GM23338 (cell line): ENCODE results near the gene RIMS1. TPM values are rescaled to one million over a fixed set of nuclear protein-coding genes. Genes with fewer than 3 reads are reported as not detected.

Experiments used
- ATAC-seq: fragments of 200-7000 bp; cut with Tn5 transposase; 3 replicates; pipeline ENCODE4 v1.9.1; 2020
- DNase-seq: peaks from one replicate; pipeline ENCODE4 v3.0.0-alpha.2; 2015; ENCODE audit warnings: low spot score
- H2AFZ ChIP-seq: fragments of 200-600 bp; sonication (generic); 2 replicates; pipeline ENCODE4 v1.8.0; 2016; ENCODE audit warnings: antibody characterized with exemption, mild to moderate bottlenecking, moderate library complexity
- H3F3A ChIP-seq: fragments of 200-600 bp; sonication (generic); replicated peaks from 2 replicates; pipeline ENCODE4 v1.8.0; 2017; ENCODE audit warnings: antibody characterized with exemption, mixed run types, low read depth
- H3K27ac ChIP-seq: fragments of 200-600 bp; sonication (generic); 2 replicates; pipeline ENCODE4 v1.6.1; 2016; ENCODE audit warnings: low read depth
- H3K27me3 ChIP-seq: fragments of 200-600 bp; sonication (generic); 2 replicates; pipeline ENCODE4 v1.8.0; 2016; ENCODE audit warnings: mild to moderate bottlenecking, mixed run types, moderate library complexity; ENCODE audit not compliant: insufficient read depth
- H3K36me3 ChIP-seq: fragments of 200-600 bp; sonication (generic); 2 replicates; pipeline ENCODE4 v1.8.0; 2016; ENCODE audit warnings: mild to moderate bottlenecking; ENCODE audit not compliant: insufficient read depth
- H3K4me1 ChIP-seq: fragments of 200-600 bp; sonication (generic); 2 replicates; pipeline ENCODE4 v1.8.0; 2016; ENCODE audit warnings: mild to moderate bottlenecking, moderate library complexity; ENCODE audit not compliant: insufficient read depth
- H3K4me2 ChIP-seq: fragments of 200-600 bp; sonication (generic); 2 replicates; pipeline ENCODE4 v1.7.1; 2017; ENCODE audit warnings: mixed run types
- H3K4me3 ChIP-seq: fragments of 200-600 bp; sonication (generic); 2 replicates; pipeline ENCODE4 v1.6.1; 2016; ENCODE audit warnings: mixed run types
- H3K79me2 ChIP-seq: fragments of 200-600 bp; sonication (generic); replicated peaks from 2 replicates; pipeline ENCODE4 v1.8.0; 2017; ENCODE audit warnings: mild to moderate bottlenecking; ENCODE audit not compliant: insufficient read depth
- H3K9me2 ChIP-seq: fragments of 200-600 bp; sonication (generic); 2 replicates; pipeline ENCODE4 v1.8.0; 2017; ENCODE audit not compliant: insufficient read depth
- H4K20me1 ChIP-seq: fragments of 200-600 bp; sonication (generic); replicated peaks from 2 replicates; pipeline ENCODE4 v1.8.0; 2017; ENCODE audit warnings: mild to moderate bottlenecking; ENCODE audit not compliant: insufficient read depth
- H3K27ac Mint-ChIP-seq: 2 replicates; pipeline ENCODE4 v1.8.0; 2020; ENCODE audit warnings: inconsistent platforms, mild to moderate bottlenecking, moderate library complexity, mixed read lengths
- H3K27me3 Mint-ChIP-seq: 3 replicates; pipeline ENCODE4 v1.8.0; 2022; ENCODE audit warnings: low read depth, mild to moderate bottlenecking, moderate library complexity, mixed read lengths, inconsistent platforms; ENCODE audit not compliant: insufficient read depth, poor library complexity
- H3K36me3 Mint-ChIP-seq: 3 replicates; pipeline ENCODE4 v1.8.0; 2021; ENCODE audit warnings: low read depth, mild to moderate bottlenecking, inconsistent platforms, moderate library complexity, mixed read lengths
- H3K4me1 Mint-ChIP-seq: 3 replicates; pipeline ENCODE4 v1.8.0; 2020; ENCODE audit warnings: mild to moderate bottlenecking, inconsistent platforms, mixed read lengths
- H3K4me3 Mint-ChIP-seq: 3 replicates; pipeline ENCODE4 v1.8.0; 2021; ENCODE audit warnings: moderate library complexity, mild to moderate bottlenecking, inconsistent platforms, mixed read lengths
- H3K9me3 Mint-ChIP-seq: 3 replicates; pipeline ENCODE4 v1.8.0; 2020; ENCODE audit warnings: moderate library complexity, mild to moderate bottlenecking, inconsistent platforms, mixed read lengths
- CREB1 ChIP-seq: fragments of 250-450 bp; sonication (Bioruptor Pico); IDR thresholded peaks from 2 replicates; pipeline ENCODE4 v1.5.0; 2020; ENCODE audit warnings: low read depth, mild to moderate bottlenecking, moderate library complexity
- CTCF ChIP-seq, 2 experiments: fragments of 200-600 bp in 1 of 2; sonication (generic) in 1 of 2; conservative IDR thresholded peaks; 2 replicates each; pipeline versions ENCODE4 v1.5.1 to v1.6.1; 2016 to 2017; ENCODE audit warnings: antibody characterized with exemption in 2 of 2, low read depth in 2 of 2, mild to moderate bottlenecking in 2 of 2, moderate library complexity in 1 of 2
- ETS1 ChIP-seq: IDR thresholded peaks from 2 replicates; pipeline ENCODE4 v1.6.1; 2016; ENCODE audit warnings: antibody characterized with exemption
- EZH2phosphoT487 ChIP-seq: fragments of 200-600 bp; sonication (generic); IDR thresholded peaks from one replicate; pipeline ENCODE4 v1.8.1; 2018; ENCODE audit warnings: antibody characterized with exemption; ENCODE audit not compliant: unreplicated experiment
- JUNB ChIP-seq: IDR thresholded peaks from one replicate; pipeline ENCODE4 v1.6.1; 2016; ENCODE audit warnings: antibody characterized with exemption; ENCODE audit not compliant: unreplicated experiment
- POLR2AphosphoS5 ChIP-seq: IDR thresholded peaks from 2 replicates; pipeline ENCODE4 v1.6.1; 2016; ENCODE audit warnings: antibody characterized with exemption, low read depth
- STAT1 ChIP-seq: IDR thresholded peaks from one replicate; pipeline ENCODE4 v1.6.1; 2016; ENCODE audit warnings: antibody characterized with exemption; ENCODE audit not compliant: unreplicated experiment
- ZNF114 ChIP-seq: fragments of 250-450 bp; sonication (Bioruptor Pico); IDR thresholded peaks from 2 replicates; pipeline ENCODE4 v1.5.0; 2020; ENCODE audit warnings: mild to moderate bottlenecking, moderate library complexity
- ZNF331 ChIP-seq: fragments of 250-450 bp; sonication (Bioruptor Pico); IDR thresholded peaks from 2 replicates; pipeline ENCODE4 v1.5.0; 2020; ENCODE audit warnings: low read depth, mild to moderate bottlenecking, moderate library complexity
- ZNF462 ChIP-seq: fragments of 250-450 bp; sonication (Bioruptor Pico); IDR thresholded peaks from 2 replicates; pipeline ENCODE4 v1.5.0; 2020; ENCODE audit warnings: mild to moderate bottlenecking, moderate library complexity
- polyA plus RNA-seq: library from polyadenylated mRNA; unstranded; fragments of >200 nt; fragmentation: Nextera tagmentation; extraction: Ambion mirVana; gene quantifications from 2 replicates; pipeline ENCODE4 v1.2.1, GENCODE V29; 2016
- total RNA-seq: library from RNA; depleted of rRNA; stranded (reverse); fragments of >200 nt; shearing (Covaris generic); gene quantifications from 2 replicates; pipeline ENCODE4 v1.2.3, GENCODE V29; 2014

RIMS1 gene
- total and polyA plus RNA-seq, 2 experiments from 2014 or later = 0.89 to 4.0 TPM

- TF ChIP-seq ETS1 = no peak
- no peak for TF ChIP-seq CTCF (conservative IDR thresholded peaks at IDR 0.05; ENCODE audit: low read depth in 2 of 2)
- TF ChIP-seq JUNB = no peak
- no peak for TF ChIP-seq CREB1 (CRISPR knock-in tag)
- no peak for TF ChIP-seq STAT1
These were observed 386.6 kb downstream of the RIMS1 start (continued) for GRCh38 chr6:72272958-72273357.

GRCh38 chr6:72275888-72276287, 389.5 kb downstream of the RIMS1 start:
- Histone ChIP-seq H3K4me1 (no peaks in the 10 kb centered on the region), H3K4me2 (no peak overlapping the region), H3K27me3 (no peaks in the 10 kb centered on the region), H3F3A (no peaks in the 10 kb centered on the region), H3K27ac (no peak overlapping the region), H3K9me2 (no peaks in the 10 kb centered on the region), H3K36me3 (no peaks in the 10 kb centered on the region), H4K20me1 (no peaks in the 10 kb centered on the region), H3K79me2 (no peaks in the 10 kb centered on the region), H3K4me3 (no peak overlapping the region), H2AFZ (no peak overlapping the region)
- H3K4me1 Mint-ChIP-seq = no peaks in the 10 kb centered on the region
- ATAC-seq (no peak), DNase-seq (no peak)
- no peaks in the 10 kb centered on the region for H3K36me3 Mint-ChIP-seq
- no peak overlapping the region for H3K27ac Mint-ChIP-seq
- H3K27me3 Mint-ChIP-seq = no peaks in the 10 kb centered on the region
- TF ChIP-seq ZNF462 (CRISPR knock-in tag) (no peak), ZNF331 (CRISPR knock-in tag) (no peak), ZNF114 (no peak), CTCF (conservative IDR thresholded peaks at IDR 0.05; ENCODE audit: low read depth in 2 of 2) (no peak), STAT1 (no peak), EZH2phosphoT487 (no peak), POLR2AphosphoS5 (no peak), ETS1 (no peak)
- no peaks in the 10 kb centered on the region for H3K9me3 Mint-ChIP-seq
- no peak overlapping the region for H3K4me3 Mint-ChIP-seq
